Jurkat, Clone E6-1 (cell line): ENCODE measurements around the gene UGGT2.
"Not testable (repeated sequence)": the region's sequence is repeated elsewhere in the genome, so short reads cannot be mapped to it uniquely, and the experiment has no call there.

Experiments
- DNase-seq: peaks from one replicate; pipeline ENCODE4 v3.0.0-alpha.2; 2011; ENCODE audit warnings: low read depth, low spot score
- H3K4me3 ChIP-seq: 2 replicates; pipeline ENCODE4 v1.5.1; 2011; ENCODE audit warnings: mild to moderate bottlenecking, low read length, control low read depth, moderate library complexity

UGGT2 gene

GRCh38 chr13:96051946-96052345 is 1.3 kb downstream of the UGGT2 start:
- DNase-seq, H3K4me3 ChIP-seq: not testable (repeated sequence)

- DNase-seq, H3K4me3 ChIP-seq: not testable (repeated sequence)
Observed at GRCh38 chr13:96051491-96051890, 1.7 kb downstream of the UGGT2 start.

GRCh38 chr13:96050955-96051354 is 2.2 kb downstream of the UGGT2 start:
- H3K4me3 ChIP-seq, DNase-seq: not testable (repeated sequence)

GRCh38 chr13:96046449-96047126 is 6.6 kb downstream of the UGGT2 start:
- H3K4me3 ChIP-seq, DNase-seq: not testable (repeated sequence)

GRCh38 chr13:96044238-96044637 is 9.0 kb downstream of the UGGT2 start:
- no peak for DNase-seq
- no peak overlapping the region for H3K4me3 ChIP-seq

- no peak overlapping the region for H3K4me3 ChIP-seq
- DNase-seq = no peak
Observed at GRCh38 chr13:96041326-96042110, 11.7 kb downstream of the UGGT2 start.

- H3K4me3 ChIP-seq = no peak overlapping the region
- DNase-seq = no peak
Observed at GRCh38 chr13:96036515-96036914, 16.7 kb downstream of the UGGT2 start.

GRCh38 chr13:96034662-96035061 is 18.5 kb downstream of the UGGT2 start:
- no peak for DNase-seq

GRCh38 chr13:96033220-96034015 is 19.8 kb downstream of the UGGT2 start:
- DNase-seq = no peak

More at GRCh38 chr13:96034662-96035061, 18.5 kb downstream of the UGGT2 start:
- no peak overlapping the region for H3K4me3 ChIP-seq

GRCh38 chr13:96032717-96033116 is 20.5 kb downstream of the UGGT2 start:
- H3K4me3 ChIP-seq = no peak overlapping the region
- DNase-seq = no peak

More at GRCh38 chr13:96033220-96034015, 19.8 kb downstream of the UGGT2 start:
- no peak overlapping the region for H3K4me3 ChIP-seq

- no peak overlapping the region for H3K4me3 ChIP-seq
- DNase-seq = no peak
Observed at GRCh38 chr13:96029002-96029401, 24.2 kb downstream of the UGGT2 start.

- no peak for DNase-seq
- H3K4me3 ChIP-seq = no peak overlapping the region
Observed at GRCh38 chr13:96027496-96027895, 25.7 kb downstream of the UGGT2 start.

- no peak for DNase-seq
- H3K4me3 ChIP-seq = no peak overlapping the region
Observed at GRCh38 chr13:96025283-96025682, 27.9 kb downstream of the UGGT2 start.

- no peak for DNase-seq
- H3K4me3 ChIP-seq = no peak overlapping the region
Observed at GRCh38 chr13:96020931-96021330, 32.3 kb downstream of the UGGT2 start.

GRCh38 chr13:96020155-96020575 is 33.0 kb downstream of the UGGT2 start:
- peak; percentile 55 for DNase-seq
- no peak overlapping the region for H3K4me3 ChIP-seq

- no peak overlapping the region for H3K4me3 ChIP-seq
- no peak for DNase-seq
Observed at GRCh38 chr13:96018135-96018534, 35.1 kb downstream of the UGGT2 start.

- DNase-seq = no peak
- H3K4me3 ChIP-seq = no peak overlapping the region
Observed at GRCh38 chr13:96011291-96011872, 41.8 kb downstream of the UGGT2 start.

- no peak overlapping the region for H3K4me3 ChIP-seq
- DNase-seq = no peak
Observed at GRCh38 chr13:96003304-96003703, 49.9 kb downstream of the UGGT2 start.

GRCh38 chr13:96002322-96003131 is 50.7 kb downstream of the UGGT2 start:
- no peak for DNase-seq
- H3K4me3 ChIP-seq = no peak overlapping the region
